Left cardiac atrium (tissue), 4 donors: ENCODE measurements around the gene ANKRD11. TPM values are rescaled to one million over a fixed set of nuclear protein-coding genes. Genes with fewer than 3 reads are reported as not detected.
A peak's percentile ranks its signal among the peaks of the same experiment; 100 is the strongest.
"Not testable (repeated sequence)": the region's sequence is repeated elsewhere in the genome, so short reads cannot be mapped to it uniquely, and the experiment has no call there.

Source experiments
- ATAC-seq, 2 donors: fragments of 200-7000 bp; cut with Tn5 transposase; one replicate each; pipeline ENCODE4 v1.9.1; 2020; ENCODE audit warnings: mild to moderate bottlenecking in 2 of 2, moderate library complexity in 2 of 2
- DNase-seq: peaks from one replicate; pipeline ENCODE4 v3.0.0-alpha.2; 2020
- intact Hi-C, 2 donors: fragments of 100-400 bp; cut with DNase I; formaldehyde crosslinking; loops; one replicate each; pipeline versions ENCODE4 v1.14.1 to v1.15.1; 2022 to 2023
- total RNA-seq, 2 donors: library from RNA; stranded (reverse); fragmentation: NEBNext Ultra II Directional; extraction: Animal tissue kit (Norgen Biotek cat#: 25700); gene quantifications; one replicate each; pipeline ENCODE4 v1.2.1, GENCODE V29; 2021
- donor health status: DM: no; HTN: yes; CAD: no.
- donor health status: DM: no; HTN: yes; CAD: no; lungs with severe emphysema.
- donor health status: DM: yes; HTN: yes; CAD: no.
- donor health status: Dilated cardiomyopathy.

ANKRD11 gene
- total RNA-seq, 2 donors from 2014 or later, result 74.3 to 86.2 TPM

DNA sequence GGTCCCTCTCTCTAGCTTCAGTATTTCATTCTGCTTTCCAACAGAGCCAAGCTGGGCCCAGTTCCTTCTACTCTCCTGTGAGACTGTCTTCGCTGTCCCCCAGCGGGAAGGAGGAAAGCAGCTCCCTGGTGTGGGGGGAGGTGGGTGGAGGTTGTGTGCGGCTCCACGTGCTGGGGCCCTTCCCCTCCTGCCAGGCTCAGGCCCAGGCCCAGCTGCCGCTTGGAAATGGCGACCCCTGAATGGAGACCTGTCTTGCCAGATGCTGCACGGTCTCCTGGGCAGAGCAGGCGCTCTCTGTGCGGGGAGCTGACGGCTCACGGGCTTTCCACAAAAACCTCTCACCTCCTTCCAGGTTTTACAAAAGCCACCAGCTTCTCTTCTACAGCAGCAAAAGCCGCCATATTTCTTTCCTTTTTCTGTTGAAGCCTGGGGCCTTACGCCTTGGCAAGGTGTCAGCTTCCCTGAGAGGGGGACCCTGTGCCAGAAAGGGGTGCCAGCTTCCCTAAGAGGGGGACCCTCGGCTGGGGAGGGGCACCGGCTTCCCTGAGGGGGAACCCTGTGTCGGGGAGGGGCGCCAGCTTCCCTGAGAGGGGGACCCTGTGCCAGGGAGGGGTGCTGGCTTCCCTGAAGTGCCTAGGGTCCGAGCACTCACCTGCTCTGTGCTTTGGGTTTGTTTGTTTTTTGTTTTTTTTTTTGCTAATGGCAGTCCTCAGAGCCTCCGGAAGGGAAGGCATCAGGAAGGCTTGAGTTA is 225.4 kb downstream of the ANKRD11 start:
- intact Hi-C loops, result no loop called here
- no peak for DNase-seq
- ATAC-seq, result no peak

DNA sequence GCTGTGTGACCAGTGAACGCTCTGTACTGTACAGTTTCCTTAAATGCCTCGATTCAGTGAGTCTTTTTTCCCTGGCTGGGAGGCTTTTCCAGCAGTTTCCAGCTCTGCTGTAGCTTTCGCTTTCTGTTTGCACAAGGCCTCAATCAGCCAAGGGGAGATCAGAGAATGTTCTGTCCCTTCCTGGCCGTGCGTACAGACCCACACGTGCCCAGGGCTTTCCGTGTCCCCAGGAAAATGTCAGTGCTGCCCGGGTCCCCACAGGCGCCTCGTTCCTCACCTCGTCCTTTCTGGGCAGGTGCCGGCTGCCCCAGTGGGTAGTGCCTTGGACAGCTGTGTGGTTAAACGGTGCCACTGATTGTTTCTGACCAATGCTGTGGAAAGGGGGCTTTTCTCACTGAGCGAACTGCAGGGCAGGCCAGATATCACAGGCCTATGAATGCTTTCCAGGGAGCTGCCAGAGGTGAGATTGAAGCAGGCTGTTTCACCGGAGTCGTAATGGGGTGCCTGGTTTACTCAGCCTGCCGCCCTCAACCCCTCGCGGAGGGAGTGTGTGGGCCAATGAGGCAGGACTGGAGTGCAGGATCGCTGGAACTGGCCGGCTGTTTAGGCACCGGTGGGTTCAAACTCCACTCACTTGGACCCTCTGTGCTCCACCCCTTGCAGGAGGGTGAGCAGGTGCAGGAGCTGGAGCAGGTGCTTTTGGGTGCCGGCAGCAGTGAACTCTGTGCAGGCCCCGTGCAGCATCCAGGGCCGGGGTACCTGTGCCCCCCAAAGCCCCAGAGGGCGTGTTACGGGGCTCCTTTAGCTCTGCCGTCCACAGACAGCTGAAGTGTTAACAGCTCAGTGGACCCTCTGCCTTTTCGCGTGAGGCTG is 228.4 kb downstream of the ANKRD11 start:
- DNase-seq (no peak), ATAC-seq (peak in 1 of 2 donors; percentile 14)
- intact Hi-C loops, result no loop called here

DNA sequence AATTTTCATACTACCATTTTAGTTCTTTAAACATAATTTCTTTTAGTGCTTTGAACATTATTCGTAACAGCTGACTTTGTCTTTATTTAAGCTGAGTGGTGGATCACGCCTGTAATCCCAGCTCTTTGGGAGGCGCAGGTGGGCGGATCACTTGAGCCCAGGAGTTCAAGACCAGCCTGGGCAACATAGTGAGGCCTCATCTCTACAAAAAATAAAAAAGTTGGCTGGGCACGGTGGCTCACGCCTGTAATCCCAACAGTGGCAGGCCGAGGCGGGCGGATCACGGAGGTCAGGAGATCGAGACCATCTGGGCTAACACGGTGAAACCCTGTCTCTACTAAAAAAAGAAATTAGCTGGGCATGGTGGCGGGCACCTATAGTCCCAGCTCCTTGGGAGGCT is 230.5 kb downstream of the ANKRD11 start:
- not testable (repeated sequence) for DNase-seq, ATAC-seq

DNA sequence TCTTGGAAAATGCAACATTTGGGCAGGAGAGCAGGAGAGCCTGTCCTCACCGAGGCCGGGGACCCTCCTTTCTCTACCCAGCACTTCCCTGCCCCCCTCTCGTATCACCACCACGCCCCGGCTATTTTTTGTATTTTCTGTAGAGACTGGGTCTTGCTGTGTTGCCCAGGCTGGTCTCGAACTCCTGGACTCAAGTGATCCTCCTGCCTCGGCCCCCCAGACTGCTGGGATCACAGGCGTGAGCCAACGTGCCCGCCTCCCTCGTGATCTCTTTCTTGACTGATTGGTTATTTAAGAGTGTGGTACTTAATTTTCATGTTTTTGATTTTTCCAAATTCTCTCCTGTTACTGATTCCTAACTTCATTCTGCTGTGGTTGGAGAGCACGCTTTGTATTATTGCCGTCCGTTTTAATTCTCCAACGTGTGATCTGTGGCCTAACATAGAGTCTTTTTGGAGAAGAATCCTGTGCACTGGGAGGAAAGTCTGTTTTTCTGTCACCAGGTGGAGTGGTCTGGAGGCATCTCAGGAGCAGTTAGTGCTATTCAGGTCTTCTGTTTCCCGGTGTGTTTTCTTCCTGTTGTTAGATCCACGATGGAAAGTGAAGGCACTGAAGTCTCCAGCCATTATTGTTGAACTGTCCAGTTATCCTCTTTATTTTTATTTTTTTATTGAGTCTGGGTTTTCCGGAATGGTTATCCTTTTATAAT is 232.4 kb downstream of the ANKRD11 start:
- intact Hi-C loops, result no loop called here
- ATAC-seq (no peak), DNase-seq (no peak)

More for the DNA sequence above, 230.5 kb downstream of the ANKRD11 start:
- intact Hi-C loops, result not testable (repeated sequence)

DNA sequence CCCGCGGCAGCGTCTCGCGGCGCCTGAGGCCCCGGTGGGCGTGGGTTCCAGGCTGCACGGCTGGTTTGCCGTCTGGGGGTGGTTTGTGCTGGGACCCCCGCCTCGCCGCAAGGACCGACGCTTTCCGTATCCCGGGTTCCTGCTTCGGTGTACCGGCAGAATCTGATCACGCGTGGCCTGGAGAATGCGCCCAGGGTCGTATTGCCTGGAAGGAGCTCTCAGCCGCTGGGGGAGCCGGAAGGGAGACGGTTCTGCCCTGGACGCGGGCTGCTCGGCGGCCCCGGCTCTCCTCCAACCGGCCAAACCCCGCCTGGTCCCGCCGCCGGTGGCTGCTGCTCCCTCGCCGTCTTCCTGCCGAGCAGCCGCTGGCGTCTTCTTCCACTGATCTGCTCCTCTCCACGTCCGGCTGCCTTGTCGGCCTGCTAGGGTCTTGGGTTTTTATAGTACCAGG is 233.1 kb downstream of the ANKRD11 start:
- ATAC-seq (peak; percentile 42 to 65), DNase-seq (no peak)
- intact Hi-C loops, result no loop called here

DNA sequence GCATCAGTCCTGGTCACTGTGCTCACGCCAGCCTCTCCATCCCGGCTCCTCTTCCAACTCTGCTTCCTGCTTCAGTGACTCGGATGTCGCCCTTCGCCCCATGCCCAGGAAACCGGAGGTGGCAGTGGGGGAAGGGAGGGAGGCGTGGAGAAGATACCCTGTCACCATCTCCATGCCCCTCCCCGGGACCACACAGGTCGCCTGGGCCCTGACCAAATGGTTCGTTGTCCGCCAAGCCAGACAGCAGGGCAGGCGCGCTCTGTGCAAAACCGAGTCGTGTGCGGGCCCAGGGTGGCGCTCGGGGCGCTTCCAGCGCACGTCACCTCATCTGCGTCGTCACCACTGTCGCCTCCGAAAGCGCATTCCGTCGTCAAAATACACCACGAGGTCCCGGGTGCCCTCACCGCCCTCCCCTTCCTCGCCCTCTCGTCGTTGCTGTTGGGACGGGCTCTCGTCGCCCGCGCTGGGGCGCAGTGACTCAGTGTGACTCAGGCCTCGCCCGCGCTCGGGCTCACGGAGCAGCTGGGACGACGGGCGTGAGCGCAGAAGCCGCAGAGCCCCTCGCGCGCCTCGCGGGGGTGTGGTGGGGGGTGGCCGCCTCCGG is 233.6 kb downstream of the ANKRD11 start:
- intact Hi-C loops, result no loop called here
- DNase-seq (peak; percentile 75), ATAC-seq (peak; percentile 77 to 90)

DNA sequence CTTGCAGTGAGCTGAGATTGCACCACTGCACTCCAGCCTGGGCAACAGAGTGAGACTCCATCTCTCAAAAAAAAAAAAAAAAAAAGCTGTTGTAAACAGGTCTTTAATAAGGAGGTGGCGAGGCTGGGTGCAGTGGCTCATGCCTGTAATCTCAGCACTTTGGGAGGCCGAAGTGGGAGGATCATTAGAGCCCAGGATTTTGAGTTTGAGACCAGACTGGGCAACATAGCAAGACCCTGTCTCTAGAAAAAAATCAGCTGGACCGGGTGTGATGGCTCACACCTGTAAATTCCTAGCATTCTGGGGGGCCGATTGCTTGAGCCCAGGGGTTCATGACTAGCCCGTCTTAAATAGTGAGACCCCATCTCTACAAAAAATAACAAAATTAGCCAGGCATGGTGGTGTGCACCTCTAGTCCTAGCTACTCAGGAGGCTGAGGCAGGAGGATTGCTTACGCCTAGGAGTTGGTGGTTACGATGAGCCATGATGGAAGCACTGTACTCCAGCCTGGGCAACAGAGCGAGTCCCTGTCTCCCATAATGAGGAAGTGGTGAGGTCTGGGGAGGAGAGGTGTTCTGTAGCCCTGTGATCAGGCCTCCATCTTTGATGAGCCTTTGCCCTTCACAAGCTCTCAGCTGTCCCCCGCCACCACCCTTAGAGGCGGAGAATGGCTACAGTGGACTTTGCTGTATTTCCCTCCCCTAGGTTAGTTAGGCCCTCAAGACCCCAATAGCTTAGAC is 236.6 kb downstream of the ANKRD11 start:
- intact Hi-C loops, result loop anchor here in 1 of 2 donors (5.0 kb wide), 1 partner anchor 39 kb away; no protein-coding TSS in a partner anchor
- DNase-seq (no peak), ATAC-seq (no peak)

DNA sequence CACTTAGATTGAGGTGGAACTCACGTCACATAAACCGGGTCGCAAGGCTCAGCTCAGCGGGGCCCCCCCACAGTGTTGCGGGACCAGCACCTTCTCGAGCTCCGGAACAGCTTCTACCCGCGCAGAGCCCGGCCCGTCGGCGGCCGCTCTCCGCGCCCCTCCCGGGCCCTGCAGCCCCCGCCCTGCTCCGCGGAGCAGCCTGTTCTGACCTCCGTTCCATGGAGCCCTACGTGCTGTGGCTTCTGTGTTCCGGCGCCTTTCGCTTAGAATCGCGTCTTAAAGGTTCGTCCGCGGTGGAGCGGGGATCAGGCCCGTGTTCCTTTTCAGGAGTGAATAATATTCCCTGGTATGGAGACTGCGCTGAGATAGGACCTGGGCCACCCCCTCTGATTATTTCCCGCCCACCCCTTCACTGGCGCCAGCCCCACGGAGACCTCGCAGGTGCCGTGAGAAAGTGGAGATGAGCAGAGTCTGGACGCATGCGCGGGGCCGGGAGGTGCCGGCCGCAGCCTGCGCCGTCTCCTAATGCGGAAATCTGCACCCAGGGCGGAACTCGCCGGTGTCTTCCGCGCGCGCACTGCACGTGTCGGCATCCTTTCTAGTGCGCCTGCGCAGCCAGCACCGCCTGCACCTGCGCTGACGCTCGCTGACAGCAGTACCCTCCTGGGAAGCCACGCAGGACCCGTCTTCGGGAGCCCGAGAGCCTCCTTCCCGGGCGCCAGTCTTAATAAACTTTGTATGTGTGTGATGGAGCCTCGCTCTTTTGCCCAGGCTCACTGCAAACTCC is 242.0 kb downstream of the ANKRD11 start:
- DNase-seq, result no peak
- intact Hi-C loops, result no loop called here
- ATAC-seq, result no peak

DNA sequence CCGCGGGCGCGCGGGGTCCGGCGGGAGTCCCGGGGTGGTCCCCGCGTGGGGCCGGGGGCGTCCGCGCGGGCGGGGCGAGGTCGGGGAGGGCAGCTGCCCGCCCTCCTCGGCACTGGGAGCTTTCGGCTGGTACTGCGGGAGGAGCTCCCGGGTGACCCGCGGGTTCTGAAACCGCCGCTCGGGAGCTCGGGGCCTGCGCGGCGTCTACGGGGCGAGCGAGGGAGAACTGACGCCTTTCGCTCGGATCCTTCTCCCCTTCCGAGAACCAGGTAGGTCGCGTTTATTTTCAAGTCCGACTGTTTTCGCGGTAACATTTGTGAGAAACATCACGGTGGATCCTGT is 242.7 kb downstream of the ANKRD11 start:
- DNase-seq, intact Hi-C loops: not testable (repeated sequence)
- ATAC-seq, result peak in 1 of 2 donors; percentile 35

DNA sequence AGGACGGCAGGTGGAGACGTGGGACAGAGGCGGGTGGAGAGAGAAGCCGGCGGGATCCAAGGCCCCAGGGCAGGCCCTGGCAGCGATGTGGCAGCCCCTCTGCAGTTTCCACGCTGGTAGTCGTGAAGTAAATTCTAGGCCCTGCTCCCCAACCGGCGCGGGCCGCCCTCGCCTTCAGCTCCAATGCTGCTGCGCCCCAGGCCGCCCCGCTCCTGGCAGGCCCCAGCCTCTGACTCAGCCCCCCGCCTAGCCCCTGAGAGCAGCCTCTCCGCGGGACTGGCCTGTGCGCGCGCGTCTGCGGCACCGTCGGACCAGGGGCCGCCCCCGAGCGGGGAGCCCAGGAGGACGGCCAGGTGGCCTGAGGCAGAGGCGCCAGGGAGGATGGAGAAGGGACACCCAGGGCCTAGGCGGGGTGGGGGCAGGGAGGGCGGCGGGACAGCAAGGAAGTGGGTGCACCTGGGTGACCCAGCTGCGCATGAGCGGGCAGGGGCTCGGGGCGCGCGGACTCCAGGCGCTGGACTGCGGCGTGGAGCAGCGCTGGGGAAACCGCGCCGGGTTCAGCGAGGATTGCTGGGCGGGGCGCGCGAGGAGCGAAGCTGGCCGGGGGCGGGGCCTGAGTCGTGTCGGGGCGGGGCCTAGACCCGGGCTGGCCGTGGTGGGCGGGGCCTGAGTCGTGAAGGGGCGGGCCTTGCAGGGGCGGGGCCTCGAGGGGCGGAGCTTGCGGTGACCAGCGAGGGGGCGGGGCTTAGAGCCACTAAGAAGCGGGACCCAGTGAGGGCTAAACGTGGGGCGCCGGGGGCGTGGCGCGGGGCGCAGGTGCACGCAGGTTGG is 243.2 kb downstream of the ANKRD11 start:
- ATAC-seq, result peak; percentile 97 to 99
- intact Hi-C loops, result no loop called here
- DNase-seq, result peak; percentile 90

DNA sequence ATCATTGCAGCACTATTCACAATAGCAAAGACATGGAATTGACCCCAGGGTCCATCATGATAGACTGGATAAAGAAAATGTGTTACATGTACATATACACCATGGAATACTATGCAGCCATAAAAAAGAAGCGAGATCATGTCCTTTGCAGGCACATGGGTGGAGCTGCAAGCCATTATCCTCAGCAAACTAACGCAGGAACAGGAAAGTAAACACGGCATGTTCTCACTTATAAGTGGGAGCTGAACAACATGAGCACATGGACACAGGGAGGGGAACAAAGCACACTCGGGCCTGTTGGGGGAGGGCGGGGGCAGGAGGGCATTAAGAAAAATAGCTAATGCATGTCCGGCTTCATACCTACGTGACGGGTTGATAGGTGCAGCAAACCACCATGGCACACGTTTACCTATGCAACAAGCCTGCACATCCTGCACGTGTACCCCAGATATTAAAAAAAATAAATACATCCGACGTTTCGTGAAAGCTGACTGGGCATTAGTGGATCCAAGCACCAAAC is 243.9 kb downstream of the ANKRD11 start:
- ATAC-seq (no peak), DNase-seq (no peak)
- intact Hi-C loops, result no loop called here

DNA sequence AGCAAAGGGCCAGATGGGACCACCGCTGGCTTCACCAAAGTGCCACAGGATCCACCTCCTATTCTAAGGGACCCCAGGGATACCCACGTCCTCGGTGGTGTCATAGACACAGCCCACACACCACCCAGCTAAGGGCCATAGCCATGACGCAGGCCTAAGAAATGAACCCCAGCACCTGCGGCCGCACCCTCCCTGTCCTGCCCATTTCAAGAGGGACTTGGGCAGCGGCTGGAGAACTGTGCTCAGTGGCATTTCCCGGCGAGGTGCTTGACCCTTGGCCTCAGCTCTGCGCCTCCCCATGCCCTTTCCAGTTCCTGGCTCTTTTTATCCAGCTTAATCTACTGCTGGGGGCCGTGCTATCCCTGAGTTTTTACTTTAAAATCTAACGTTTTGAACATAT is 245.6 kb downstream of the ANKRD11 start:
- intact Hi-C loops, result no loop called here
- ATAC-seq, result no peak
- DNase-seq, result no peak

DNA sequence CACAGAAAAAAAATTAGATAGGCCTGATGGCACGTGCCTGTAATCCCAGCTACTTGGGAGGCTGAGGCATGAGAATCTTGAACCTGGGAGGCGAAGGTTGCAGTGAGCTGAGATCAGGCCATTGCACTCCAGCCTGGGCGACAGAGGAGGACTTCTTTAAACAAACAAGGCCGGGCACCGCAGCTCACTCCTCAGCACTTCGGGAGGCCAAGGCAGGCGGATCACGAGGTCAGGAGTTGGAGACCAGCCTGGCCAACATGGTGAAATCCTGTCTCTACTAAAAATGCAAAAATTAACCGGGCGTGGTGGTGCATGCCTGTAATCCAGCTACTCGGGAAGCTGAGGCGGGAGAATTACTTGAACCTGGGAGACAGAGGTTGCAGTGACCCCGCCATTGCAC is 246.1 kb downstream of the ANKRD11 start:
- intact Hi-C loops, DNase-seq, ATAC-seq: not testable (repeated sequence)

DNA sequence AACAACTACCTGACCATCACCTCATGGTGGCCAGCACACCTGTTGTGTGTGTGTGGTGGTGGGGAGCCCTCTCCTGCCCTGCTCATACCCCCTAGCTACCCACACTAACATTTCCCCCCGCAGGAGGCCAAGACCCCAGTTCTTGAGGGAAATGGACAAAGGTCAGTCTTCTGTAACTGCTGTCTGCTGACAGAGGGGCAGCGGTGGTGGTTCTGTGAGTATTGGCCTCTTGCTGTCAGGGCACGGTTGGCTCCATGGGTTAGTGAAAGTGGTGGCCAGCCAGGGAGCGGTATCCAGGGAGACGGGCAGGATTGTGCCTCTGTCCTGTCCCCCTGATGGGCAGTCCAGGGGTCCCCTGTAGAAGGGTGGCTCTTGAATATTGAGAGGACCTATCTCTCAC is 246.7 kb downstream of the ANKRD11 start:
- intact Hi-C loops, result no loop called here
- ATAC-seq (no peak), DNase-seq (no peak)

DNA sequence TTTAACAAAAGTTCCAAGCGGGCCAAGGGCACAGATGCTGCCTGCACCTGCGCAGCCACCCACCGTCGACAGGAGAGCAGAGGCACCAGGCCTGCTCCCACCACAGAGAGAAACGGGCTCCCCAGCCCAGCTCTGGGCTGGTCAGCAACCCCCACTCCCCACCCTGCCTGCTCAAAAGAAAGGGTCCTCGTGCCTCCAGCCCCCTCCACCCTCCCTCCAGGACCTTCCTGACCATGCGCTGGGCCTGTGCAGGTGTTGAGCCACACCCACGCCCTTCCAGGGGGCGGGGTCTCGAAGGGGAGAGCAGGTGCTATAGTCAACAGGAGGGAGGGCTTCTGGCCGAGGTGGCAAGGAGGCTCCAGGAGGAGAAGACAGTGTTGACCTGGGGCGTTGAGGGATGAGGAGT is 247.6 kb downstream of the ANKRD11 start:
- DNase-seq (no peak), ATAC-seq (no peak)
- intact Hi-C loops, result no loop called here

DNA sequence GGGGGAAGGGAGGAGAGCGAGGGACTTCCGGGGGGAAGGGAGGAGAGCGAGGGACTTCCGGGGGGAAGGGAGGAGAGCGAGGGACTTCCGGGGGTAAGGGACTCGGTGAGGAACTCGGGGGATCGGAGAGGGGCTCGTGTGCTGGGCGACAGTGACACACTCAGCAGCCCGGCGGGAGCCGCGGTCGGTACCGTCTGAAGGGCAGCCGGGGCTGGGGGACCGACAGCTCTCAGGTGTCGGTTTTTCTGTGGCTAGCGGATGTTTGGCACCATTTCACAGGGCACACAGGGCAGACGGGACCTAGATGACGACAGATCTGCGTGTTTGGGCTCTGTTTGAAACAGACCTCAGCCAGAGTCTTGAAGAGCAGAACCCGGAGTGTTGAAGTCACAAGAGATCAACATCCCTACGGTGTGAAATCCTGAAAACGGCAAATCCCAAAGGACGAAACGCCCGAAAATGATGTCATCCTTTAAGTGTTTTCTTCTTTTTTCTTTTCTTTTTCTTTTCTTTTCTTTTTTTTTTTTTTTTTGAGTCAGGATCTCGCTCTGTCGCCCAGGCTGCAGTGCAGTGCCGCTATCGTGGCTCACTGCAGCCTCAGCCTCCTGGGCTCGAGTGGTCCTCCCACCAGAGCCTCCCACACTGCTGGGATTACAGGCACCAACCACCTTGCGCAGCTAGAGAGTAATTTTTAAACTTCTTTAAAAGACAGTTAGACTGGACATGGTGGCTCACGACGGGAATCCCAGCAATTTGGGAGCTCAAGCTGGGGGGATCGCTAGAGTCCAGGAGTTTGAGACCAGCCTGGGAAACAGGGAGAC is 249.0 kb downstream of the ANKRD11 start:
- peak; percentile 76 to 78 for ATAC-seq
- intact Hi-C loops, result no loop called here
- DNase-seq, result peak; percentile 79
